Nephron (organoid): ENCODE results near the gene HOXC5.
A peak's percentile ranks its signal among the peaks of the same experiment; 100 is the strongest.

Experiments used
- H3K27ac Mint-ChIP-seq, 3 experiments: 2 replicates each; pipeline ENCODE4 v1.8.0; 2020; ENCODE audit warnings: mixed read lengths in 3 of 3, mild to moderate bottlenecking in 2 of 3, moderate library complexity in 1 of 3
- H3K27me3 Mint-ChIP-seq: 2 replicates; pipeline ENCODE4 v1.8.0; 2021; ENCODE audit warnings: low read depth, mild to moderate bottlenecking, moderate library complexity, mixed read lengths
- H3K36me3 Mint-ChIP-seq: 2 replicates; pipeline ENCODE4 v1.8.0; 2020; ENCODE audit warnings: low read depth, mixed read lengths
- H3K4me1 Mint-ChIP-seq: 2 replicates; pipeline ENCODE4 v1.8.0; 2020; ENCODE audit warnings: mixed read lengths
- H3K4me3 Mint-ChIP-seq, 3 experiments: 2 replicates each; pipeline ENCODE4 v1.8.0; 2020; ENCODE audit warnings: mild to moderate bottlenecking in 3 of 3, mixed read lengths in 3 of 3, moderate library complexity in 2 of 3
- H3K9me3 Mint-ChIP-seq: 2 replicates; pipeline ENCODE4 v1.8.0; 2020; ENCODE audit warnings: mixed read lengths
- CTCF ChIP-seq, 3 experiments: fragments of 200-600 bp; sonication (generic); IDR thresholded peaks; one replicate each; pipeline ENCODE4 v1.5.0; 2021; ENCODE audit warnings: antibody characterized with exemption in 3 of 3; ENCODE audit not compliant: unreplicated experiment in 3 of 3

The HOXC5 gene

GRCh38 chr12:54008260-54008552 is 24.6 kb upstream of the HOXC5 start:
- H3K9me3 Mint-ChIP-seq = no peaks in the 10 kb centered on the region
- peaks cover 14% of the 10 kb centered on the region for H3K36me3 Mint-ChIP-seq
- H3K27me3 Mint-ChIP-seq = peaks cover 51% of the 10 kb centered on the region
- H3K4me1 Mint-ChIP-seq = peaks cover 81% of the 10 kb centered on the region
- H3K4me3 Mint-ChIP-seq = peak overlapping the region; percentile 95 to 99 (median 96)
- no peak for TF ChIP-seq CTCF (IDR thresholded peaks at IDR 0.05; ENCODE audit: unreplicated experiment in 3 of 3)
- H3K27ac Mint-ChIP-seq = peak overlapping the region; percentile 91 to 100 (median 95)

GRCh38 chr12:54009171-54010052 is 23.4 kb upstream of the HOXC5 start:
- peaks cover 7% of the 10 kb centered on the region for H3K36me3 Mint-ChIP-seq
- H3K27me3 Mint-ChIP-seq = peaks cover 50% of the 10 kb centered on the region
- H3K9me3 Mint-ChIP-seq = no peaks in the 10 kb centered on the region
- TF ChIP-seq CTCF (IDR thresholded peaks at IDR 0.05; ENCODE audit: unreplicated experiment in 3 of 3) = no peak
- H3K27ac Mint-ChIP-seq = peak overlapping the region; percentile 95 to 97 (median 95)
- peaks cover 82% of the 10 kb centered on the region for H3K4me1 Mint-ChIP-seq
- H3K4me3 Mint-ChIP-seq = peak overlapping the region; percentile 78 to 97 (median 83)

- peaks cover 82% of the 10 kb centered on the region for H3K4me1 Mint-ChIP-seq
- peak overlapping the region; percentile 78 to 97 (median 83) for H3K4me3 Mint-ChIP-seq
- TF ChIP-seq CTCF (IDR thresholded peaks at IDR 0.05; ENCODE audit: unreplicated experiment in 3 of 3) = no peak
- peaks cover 5% of the 10 kb centered on the region for H3K36me3 Mint-ChIP-seq
- peaks cover 56% of the 10 kb centered on the region for H3K27me3 Mint-ChIP-seq
- H3K9me3 Mint-ChIP-seq = no peaks in the 10 kb centered on the region
- H3K27ac Mint-ChIP-seq = peak overlapping the region; percentile 95 to 97 (median 95)
Measured at GRCh38 chr12:54010053-54010971, 22.5 kb upstream of the HOXC5 start.

- Mint-ChIP-seq H3K36me3 (peaks cover 3% of the 10 kb centered on the region), H3K27ac (peak overlapping the region; percentile 93 to 97 (median 95)), H3K9me3 (no peaks in the 10 kb centered on the region), H3K4me1 (peaks cover 82% of the 10 kb centered on the region), H3K4me3 (peak overlapping the region; percentile 78 to 97 (median 83)), H3K27me3 (peaks cover 50% of the 10 kb centered on the region)
- no peak for TF ChIP-seq CTCF (IDR thresholded peaks at IDR 0.05; ENCODE audit: unreplicated experiment in 3 of 3)
Measured at GRCh38 chr12:54010972-54011664, 21.7 kb upstream of the HOXC5 start.

- TF ChIP-seq CTCF (IDR thresholded peaks at IDR 0.05; ENCODE audit: unreplicated experiment in 3 of 3) = no peak
- Mint-ChIP-seq H3K27ac (peak overlapping the region; percentile 93 to 97 (median 95)), H3K27me3 (peaks cover 43% of the 10 kb centered on the region), H3K36me3 (no peaks in the 10 kb centered on the region), H3K9me3 (no peaks in the 10 kb centered on the region), H3K4me1 (peaks cover 81% of the 10 kb centered on the region), H3K4me3 (peak overlapping the region; percentile 78 to 97 (median 83))
Measured at GRCh38 chr12:54011665-54012532, 21.0 kb upstream of the HOXC5 start.
